Measurements from ENCODE around the gene NELFA.
A peak's percentile ranks its signal among the peaks of the same experiment; 100 is the strongest.

Gene NELFA

GRCh38 chr4:2008921-2009650, at the start of gene NELFA:
Gene NELFA, minus strand, starts transcription at chr4:2008974. Its CDS starts 15 bp downstream, at chr4:2008959.
- CTCF ChIA-PET = interaction anchor here (1.5 kb wide), 1 partner anchor 12 kb away, joined by 3 read pairs; no protein-coding TSS in a partner anchor
- H3K27ac ChIP-seq = peak within 1 kb of the TSS; percentile 97
- DNase-seq (ENCODE audit: low spot score) = peak; percentile 86
- POLR2A ChIA-PET (ENCODE audit: low non-redundant PET) = no interaction called here
- TF ChIP-seq, protein P1, sequence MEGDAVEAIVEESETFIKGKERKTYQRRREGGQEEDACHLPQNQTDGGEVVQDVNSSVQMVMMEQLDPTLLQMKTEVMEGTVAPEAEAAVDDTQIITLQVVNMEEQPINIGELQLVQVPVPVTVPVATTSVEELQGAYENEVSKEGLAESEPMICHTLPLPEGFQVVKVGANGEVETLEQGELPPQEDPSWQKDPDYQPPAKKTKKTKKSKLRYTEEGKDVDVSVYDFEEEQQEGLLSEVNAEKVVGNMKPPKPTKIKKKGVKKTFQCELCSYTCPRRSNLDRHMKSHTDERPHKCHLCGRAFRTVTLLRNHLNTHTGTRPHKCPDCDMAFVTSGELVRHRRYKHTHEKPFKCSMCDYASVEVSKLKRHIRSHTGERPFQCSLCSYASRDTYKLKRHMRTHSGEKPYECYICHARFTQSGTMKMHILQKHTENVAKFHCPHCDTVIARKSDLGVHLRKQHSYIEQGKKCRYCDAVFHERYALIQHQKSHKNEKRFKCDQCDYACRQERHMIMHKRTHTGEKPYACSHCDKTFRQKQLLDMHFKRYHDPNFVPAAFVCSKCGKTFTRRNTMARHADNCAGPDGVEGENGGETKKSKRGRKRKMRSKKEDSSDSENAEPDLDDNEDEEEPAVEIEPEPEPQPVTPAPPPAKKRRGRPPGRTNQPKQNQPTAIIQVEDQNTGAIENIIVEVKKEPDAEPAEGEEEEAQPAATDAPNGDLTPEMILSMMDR (conservative IDR thresholded peaks at IDR 0.05; ENCODE audit: low read depth) = no peak

- POLR2A ChIA-PET (ENCODE audit: low non-redundant PET) = no interaction called here
- no peak overlapping the region for H3K27ac ChIP-seq
- DNase-seq (ENCODE audit: low spot score) = no peak
- CTCF ChIA-PET = interaction anchor here (0.6 kb wide), 1 partner anchor 28 kb away, joined by 3 read pairs; no protein-coding TSS in a partner anchor
- TF ChIP-seq, protein P1 (conservative IDR thresholded peaks at IDR 0.05; ENCODE audit: low read depth) = no peak
Measured at GRCh38 chr4:2057382-2058065, 48.8 kb upstream of the NELFA start.

DNA sequence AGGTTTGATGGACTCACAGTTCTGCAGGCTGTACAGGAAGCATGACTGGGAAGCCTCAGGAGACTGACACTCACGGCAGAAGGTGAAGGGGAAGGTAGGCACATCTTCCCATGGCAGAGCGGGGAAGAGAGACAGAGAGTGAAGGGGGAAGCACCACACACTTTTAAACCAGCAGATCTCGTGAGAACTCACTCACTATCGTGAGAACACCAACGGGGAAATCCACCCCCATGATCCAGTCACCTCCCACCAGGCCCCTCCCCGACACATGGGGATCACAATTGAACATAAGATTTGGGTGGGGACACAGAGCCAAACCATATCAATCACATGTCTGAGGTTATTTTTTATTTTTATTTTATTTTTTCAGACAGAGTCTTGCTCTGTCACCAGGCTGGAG, 45.4 kb upstream of the NELFA start:
- ChIA-PET POLR2A (ENCODE audit: low non-redundant PET) (no interaction called here), CTCF (no interaction called here)
- DNase-seq (ENCODE audit: low spot score) = no peak
- H3K27ac ChIP-seq = no peak overlapping the region
- TF ChIP-seq, protein P1 (conservative IDR thresholded peaks at IDR 0.05; ENCODE audit: low read depth) = no peak

DNA sequence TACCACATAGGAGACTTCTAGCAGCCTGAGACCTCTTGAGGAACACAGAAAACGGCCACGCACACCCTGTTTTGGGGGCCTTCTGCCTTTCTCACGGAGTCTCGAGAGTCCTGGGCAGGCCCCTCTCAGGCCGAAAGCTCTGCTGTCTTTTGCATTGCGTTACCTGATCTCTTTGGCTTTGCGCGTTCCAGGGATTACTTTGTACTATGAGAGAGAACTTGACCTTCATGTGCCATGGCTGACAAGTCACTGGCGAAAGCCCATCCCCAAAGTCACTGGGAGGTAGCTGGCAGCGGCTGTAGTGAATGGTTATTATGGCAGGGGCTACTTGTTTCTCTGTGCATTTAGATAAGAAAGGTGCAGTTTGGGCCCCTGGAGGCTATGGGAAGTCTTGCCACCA, 42.3 kb upstream of the NELFA start:
- H3K27ac ChIP-seq = no peak overlapping the region
- no peak for DNase-seq (ENCODE audit: low spot score)
- POLR2A ChIA-PET (ENCODE audit: low non-redundant PET) = no interaction called here
- CTCF ChIA-PET = interaction anchor here (0.6 kb wide), 1 partner anchor 88 kb away, joined by 3 read pairs; no protein-coding TSS in a partner anchor
- TF ChIP-seq, protein P1 (conservative IDR thresholded peaks at IDR 0.05; ENCODE audit: low read depth) = no peak

DNA sequence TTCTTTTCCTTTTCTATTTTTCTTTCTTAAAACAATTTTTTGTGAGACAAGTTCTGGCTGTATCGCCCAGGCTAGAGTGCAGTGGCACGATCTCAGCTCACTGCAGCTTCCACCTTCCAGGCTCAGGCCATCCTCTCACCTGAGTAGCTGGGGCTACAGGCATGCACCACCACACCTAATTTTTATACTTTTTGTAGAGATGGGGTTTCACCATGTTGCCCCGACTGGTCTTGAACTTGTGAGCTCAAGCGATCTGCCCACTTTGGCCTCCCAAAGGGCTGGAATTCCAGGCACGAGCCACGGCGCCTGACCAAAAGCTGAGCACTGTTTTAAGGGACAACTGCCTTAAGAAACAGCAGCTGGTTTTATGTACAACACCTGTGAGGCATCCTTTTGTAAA, 41.0 kb upstream of the NELFA start:
- TF ChIP-seq, protein P1 (conservative IDR thresholded peaks at IDR 0.05; ENCODE audit: low read depth) = no peak
- ChIA-PET POLR2A (ENCODE audit: low non-redundant PET) (no interaction called here), CTCF (interaction anchor here (0.6 kb wide), 1 partner anchor 29 kb away, joined by 3 read pairs; no protein-coding TSS in a partner anchor)
- H3K27ac ChIP-seq = no peak overlapping the region
- no peak for DNase-seq (ENCODE audit: low spot score)

- TF ChIP-seq, protein P1 (conservative IDR thresholded peaks at IDR 0.05; ENCODE audit: low read depth) = no peak
Measured at GRCh38 chr4:2049381-2049780, 40.6 kb upstream of the NELFA start.

More at GRCh38 chr4:2049381-2049780, 40.6 kb upstream of the NELFA start:
- no peak for DNase-seq (ENCODE audit: low spot score)
- CTCF ChIA-PET = no interaction called here
- no peak overlapping the region for H3K27ac ChIP-seq
- POLR2A ChIA-PET (ENCODE audit: low non-redundant PET) = no interaction called here

All from RWPE1 (cell line).